B cell (primary cell): ENCODE data around the gene DAPK3. TPM values are rescaled to one million over a fixed set of nuclear protein-coding genes. Genes with fewer than 3 reads are reported as not detected.

Experiments used
- ATAC-seq: fragments of 200-7000 bp; cut with Tn5 transposase; one replicate; pipeline ENCODE4 v1.10.0; 2021; ENCODE audit warnings: low read depth, mild to moderate bottlenecking, moderate number of reproducible peaks, moderate library complexity
- CTCF ChIA-PET: fragments of 350-600 bp; sonication (Branson Sonifier 250); formaldehyde crosslinking; loops from one replicate; lab custom pipeline; 2021; ENCODE audit warnings: antibody characterized with exemption, inconsistent platforms; lab: Charles Lee
- POLR2A ChIA-PET: fragments of 350-600 bp; sonication (Branson Sonifier 250); formaldehyde crosslinking; loops from one replicate; lab custom pipeline; 2021; ENCODE audit warnings: antibody characterized with exemption; lab: Charles Lee
- DNase-seq: peaks from one replicate; pipeline ENCODE4 v3.0.0; 2013
- H2AFZ ChIP-seq: 2 replicates; pipeline ENCODE4 v1.6.1; 2012; ENCODE audit warnings: mild to moderate bottlenecking, low read depth, low read length; ENCODE audit not compliant: insufficient read depth, poor library complexity, severe bottlenecking
- H3K27ac ChIP-seq, 2 donors: 1 replicate in 1 of 2; 2 replicates in 1 of 2; pipeline ENCODE4 v1.5.1; 2012 to 2013; ENCODE audit warnings: low read length in 2 of 2, mild to moderate bottlenecking in 2 of 2, moderate library complexity in 1 of 2
- H3K27me3 ChIP-seq, 4 experiments: fragments of 200-600 bp in 1 of 4; sonication (generic) in 1 of 4; replicated peaks in 1 of 4; 1 replicate in 2 of 4; 2 replicates in 2 of 4; pipeline versions ENCODE4 v1.6.1 to v1.7.0; 2013 to 2016; ENCODE audit warnings: low read length in 3 of 4, mild to moderate bottlenecking in 2 of 4, mixed read lengths in 1 of 4, moderate library complexity in 1 of 4; ENCODE audit not compliant: insufficient read depth in 4 of 4, control insufficient read depth in 3 of 4; ENCODE audit errors: control extremely low read depth in 1 of 4
- H3K36me3 ChIP-seq, 2 experiments: replicated peaks in 1 of 2; 1 replicate in 1 of 2; 2 replicates in 1 of 2; pipeline versions ENCODE4 v1.6.1 to v1.7.1; 2013; ENCODE audit warnings: low read length in 1 of 2; ENCODE audit not compliant: insufficient read depth in 2 of 2, control insufficient read depth in 1 of 2; ENCODE audit errors: control extremely low read depth in 1 of 2, extremely low read depth in 1 of 2
- H3K4me1 ChIP-seq, 2 donors: fragments of 200-600 bp in 1 of 2; sonication (generic) in 1 of 2; 1 replicate in 1 of 2; 2 replicates in 1 of 2; pipeline versions ENCODE4 v1.5.1 to v1.6.1; 2013 to 2017; ENCODE audit warnings: low read length in 2 of 2; ENCODE audit not compliant: control insufficient read depth in 2 of 2, insufficient read depth in 2 of 2
- H3K4me2 ChIP-seq: replicated peaks from 2 replicates; pipeline ENCODE3; 2012; ENCODE audit warnings: mild to moderate bottlenecking, low read depth, low read length; ENCODE audit not compliant: poor library complexity, severe bottlenecking
- H3K4me3 ChIP-seq, 5 experiments: fragments of 200-600 bp in 1 of 5; sonication (generic) in 1 of 5; 1 replicate in 3 of 5; 2 replicates in 2 of 5; pipeline versions ENCODE4 v1.5.1 to v1.7.0; 2011 to 2016; ENCODE audit warnings: low read length in 4 of 5, mild to moderate bottlenecking in 4 of 5, low read depth in 2 of 5, control low read depth in 1 of 5, moderate library complexity in 1 of 5; ENCODE audit not compliant: insufficient read depth in 1 of 5; ENCODE audit errors: control extremely low read depth in 1 of 5, extremely low read depth in 1 of 5
- H3K79me2 ChIP-seq: fragments of 200-600 bp; sonication (generic); one replicate; pipeline ENCODE4 v1.6.0; 2016; ENCODE audit warnings: low read length; ENCODE audit not compliant: control insufficient read depth, insufficient read depth
- H3K9ac ChIP-seq: fragments of 200-600 bp; sonication (generic); 2 replicates; pipeline ENCODE4 v1.6.1; 2017; ENCODE audit warnings: mild to moderate bottlenecking, low read length, moderate library complexity
- H3K9me3 ChIP-seq, 3 donors: one replicate each; pipeline versions ENCODE4 v1.6.1 to v1.7.1; 2013; ENCODE audit warnings: low read length in 2 of 3; ENCODE audit not compliant: control insufficient read depth in 2 of 3, insufficient read depth in 1 of 3; ENCODE audit errors: control extremely low read depth in 1 of 3
- H4K20me1 ChIP-seq: 2 replicates; pipeline ENCODE4 v1.6.0; 2012; ENCODE audit warnings: mild to moderate bottlenecking, low read length; ENCODE audit not compliant: insufficient read depth, control insufficient read depth, poor library complexity, severe bottlenecking
- H3K27ac Mint-ChIP-seq: one replicate; pipeline ENCODE4 v1.8.0; 2021; ENCODE audit warnings: mixed read lengths
- H3K27me3 Mint-ChIP-seq: one replicate; pipeline ENCODE4 v1.8.0; 2021; ENCODE audit warnings: mixed read lengths
- H3K4me1 Mint-ChIP-seq: one replicate; pipeline ENCODE4 v1.8.0; 2021; ENCODE audit warnings: mixed read lengths
- H3K4me3 Mint-ChIP-seq: one replicate; pipeline ENCODE4 v1.8.0; 2021; ENCODE audit warnings: mixed read lengths
- H3K9me3 Mint-ChIP-seq: one replicate; pipeline ENCODE4 v1.8.0; 2022; ENCODE audit warnings: mixed read lengths; ENCODE audit not compliant: insufficient read depth
- CTCF ChIP-seq: fragments of 200-600 bp; IDR thresholded peaks from one replicate; pipeline ENCODE4 v1.8.0; 2022; ENCODE audit warnings: antibody characterized with exemption, mild to moderate bottlenecking
- EZH2 ChIP-seq: IDR thresholded peaks from 2 replicates; pipeline ENCODE4 v1.6.1; 2012; ENCODE audit warnings: borderline replicate concordance, low read depth, mild to moderate bottlenecking, moderate library complexity, low read length; ENCODE audit not compliant: insufficient read depth, poor library complexity, severe bottlenecking
- WGBS: methylation state at CpG from one replicate; pipeline ENCODE4 v1.1.5; 2013; ENCODE audit warnings: missing lambda C conversion rate; ENCODE audit not compliant: insufficient coverage; 5-methylcytosine and 5-hydroxymethylcytosine counted together
- intact Hi-C: fragments of 100-400 bp; cut with micrococcal nuclease; formaldehyde crosslinking; loops from one replicate; pipeline ENCODE4 v1.10.0; 2022
- polyA plus RNA-seq: library from polyadenylated mRNA; depleted of rRNA; stranded (reverse); fragments of >200 nt; gene quantifications from 2 replicates; pipeline ENCODE4 v1.2.3, GENCODE V29; 2012
- total RNA-seq, 2 donors: library from RNA; stranded (reverse); fragments of 120-200 nt in 1 of 2; gene quantifications; 1 replicate in 1 of 2; 2 replicates in 1 of 2; pipeline versions ENCODE4 v1.2.3 to v1.2.4, GENCODE V29; 2013 to 2022

The DAPK3 gene
- total and polyA plus RNA-seq, 2 donors (not counting 1 experiment from before 2014, with no cell fraction given): 32.6 to 47.4 TPM

DNA sequence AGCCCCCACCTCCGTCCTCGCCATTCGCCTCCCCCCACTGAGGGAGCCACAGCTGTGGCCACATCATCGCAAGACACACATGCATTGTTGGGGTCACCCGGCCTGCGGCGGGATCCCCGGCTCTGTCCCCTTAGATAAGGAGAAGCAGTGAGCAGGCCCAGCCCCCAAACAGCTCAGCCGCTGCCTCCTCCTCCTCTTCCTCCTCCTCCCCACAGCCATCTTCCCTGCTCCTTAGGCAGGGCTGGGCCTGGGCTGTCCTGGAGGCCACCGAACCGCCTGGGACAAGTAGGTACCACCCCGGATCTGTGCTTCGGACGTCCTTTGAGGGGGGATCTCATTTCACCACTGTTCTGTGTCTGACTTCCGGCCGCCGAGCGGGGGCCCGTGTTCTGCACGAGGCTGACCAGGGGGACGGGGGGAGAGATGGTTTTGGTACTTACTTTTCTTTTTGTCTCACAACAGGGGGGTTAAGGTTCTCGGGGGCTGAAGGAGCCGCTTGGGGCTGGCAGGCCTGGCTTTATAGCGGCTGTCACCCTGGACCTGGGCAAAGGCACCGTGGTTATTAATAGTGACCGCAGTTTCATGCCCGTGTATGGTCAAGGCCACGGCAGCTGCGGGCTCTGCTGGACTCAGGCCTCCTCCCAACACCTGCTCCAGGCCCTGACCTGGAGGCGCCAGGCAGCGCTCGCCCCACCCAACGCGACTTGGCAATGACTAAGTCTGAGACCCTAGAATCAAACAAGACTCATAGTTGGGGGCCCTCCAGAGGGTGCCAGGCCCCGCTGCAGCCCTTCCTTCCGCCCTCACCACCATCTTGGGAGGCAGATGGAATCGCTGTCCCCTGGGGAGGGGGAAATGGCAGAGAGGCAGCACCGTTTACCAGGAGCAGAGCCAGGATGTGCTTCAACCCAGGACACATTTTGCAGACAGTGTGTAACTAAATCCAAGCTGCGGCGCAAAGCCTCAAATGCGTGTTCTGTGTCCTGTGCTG lies 19.7 kb downstream of the DAPK3 start:
- Mint-ChIP-seq H3K4me3 (peak overlapping the region; percentile 77), H3K27ac (no peak overlapping the region), H3K27me3 (peaks cover 6% of the 10 kb centered on the region), H3K4me1 (peaks cover 6% of the 10 kb centered on the region), H3K9me3 (no peaks in the 10 kb centered on the region)
- DNase-seq: no peak
- no peak for ATAC-seq
- WGBS: 28% methylated on average over 31 of the region's 41 CpGs
- CTCF ChIA-PET: no interaction called here
- intact Hi-C loops: no loop called here
- Histone ChIP-seq H3K79me2 (no peaks in the 10 kb centered on the region), H3K4me1 (peaks cover 7 to 11% of the 10 kb centered on the region in 2 donors), H3K9me3 (no peaks in the 10 kb centered on the region), H3K4me3 (peak overlapping the region in 4 of 5 experiments; percentile 8 to 41 (median 18)), H3K9ac (peak overlapping the region; percentile 37), H3K4me2 (peak overlapping the region; percentile 66), H3K27me3 (peaks cover 0 to 17% (median 0%) of the 10 kb centered on the region in 4 experiments), H3K27ac (no peak overlapping the region), H4K20me1 (peaks cover 9% of the 10 kb centered on the region), H3K36me3 (peaks cover 0 to 3% of the 10 kb centered on the region in 2 experiments), H2AFZ (peak overlapping the region; percentile 62)
- TF ChIP-seq CTCF: no peak
- TF ChIP-seq EZH2: no peak
- POLR2A ChIA-PET: no interaction called here
